Activated CD4-positive, CD25-positive, alpha-beta regulatory T cell treated with anti-CD3 and anti-CD28 coated beads, Interleukin-2, amount 50 U/mL, for 72 hours (primary cell): ENCODE data around the gene OMP.

Experiments
- DNase-seq: peaks from one replicate; pipeline ENCODE4 v3.0.0; 2021

Gene OMP

DNA sequence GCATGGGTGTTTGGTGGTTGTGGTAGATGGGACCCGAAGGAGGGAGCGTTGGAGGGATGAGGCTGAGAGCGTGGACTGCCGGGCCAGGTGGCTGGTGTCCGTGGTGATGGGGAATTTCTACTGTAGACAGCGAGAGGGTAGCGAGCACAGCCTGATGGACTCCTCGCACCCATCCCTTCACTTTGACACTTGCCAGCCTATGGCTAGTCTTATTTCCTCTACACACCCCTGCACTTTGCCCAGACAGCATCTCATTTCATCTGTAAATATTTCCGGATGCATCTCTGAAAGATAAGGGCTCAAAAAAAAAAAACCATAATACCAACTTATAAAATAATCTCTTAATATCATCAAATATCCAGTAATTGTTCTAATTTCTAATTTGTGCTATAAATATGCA, 5.8 kb downstream of the OMP start:
- DNase-seq = no peak

DNA sequence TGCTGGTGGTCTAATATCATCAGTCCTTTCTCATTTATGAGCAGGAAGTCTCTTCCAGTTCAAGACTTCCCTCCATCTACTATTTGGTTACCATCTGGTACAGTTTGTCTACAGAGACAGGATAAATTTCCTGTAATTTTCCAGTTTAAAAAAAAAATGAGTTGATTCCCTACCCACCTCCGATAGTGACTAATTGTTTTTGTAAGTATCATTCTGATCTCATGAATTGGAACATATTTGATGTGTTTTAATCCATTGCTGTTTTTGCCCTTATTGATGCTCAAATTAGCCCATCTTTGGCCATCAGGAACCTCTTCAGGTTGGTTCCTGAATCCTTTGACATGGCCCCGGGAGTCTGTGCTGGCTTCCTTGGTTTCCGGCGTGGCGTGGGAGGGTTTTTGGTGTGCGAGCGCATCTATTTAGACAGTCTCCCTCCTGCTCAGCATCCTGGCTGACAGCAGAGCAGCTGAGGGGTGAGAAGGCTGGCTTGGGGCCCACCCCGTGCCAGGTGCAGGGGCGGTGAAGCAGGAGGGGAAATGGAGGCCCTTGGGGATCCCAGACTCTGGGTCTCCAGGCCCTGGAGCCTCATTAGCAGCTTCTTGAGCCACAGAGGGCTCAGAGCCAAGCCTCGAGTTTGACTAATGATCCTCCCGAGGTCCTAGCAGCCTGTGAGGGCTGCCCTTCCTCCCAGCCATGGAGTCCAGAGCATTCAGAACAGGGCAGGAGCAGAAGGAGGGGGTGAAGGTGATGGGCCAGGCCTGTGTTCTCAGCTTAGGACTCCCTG, 6.8 kb downstream of the OMP start:
- no peak for DNase-seq

DNA sequence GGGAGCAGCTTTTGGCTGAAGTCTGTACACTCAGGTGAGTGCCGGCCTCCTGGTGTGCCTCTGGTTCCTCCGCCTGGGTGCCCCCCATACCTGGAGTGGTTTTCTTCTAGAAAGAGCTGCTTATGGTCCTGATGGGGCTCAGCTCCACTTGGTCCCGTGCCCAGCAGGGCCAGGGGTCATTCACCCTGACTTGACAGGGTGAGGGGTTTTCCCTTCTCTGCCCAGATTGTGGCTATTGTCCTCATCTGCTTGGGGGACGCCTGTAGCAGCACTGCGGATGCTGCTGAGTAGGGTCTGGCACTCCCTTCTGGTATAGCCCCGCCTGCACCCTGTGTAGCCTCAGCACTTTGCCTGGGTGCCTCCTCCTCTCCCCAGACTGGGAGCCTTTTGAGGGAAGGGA, 8.2 kb downstream of the OMP start:
- no peak for DNase-seq

DNA sequence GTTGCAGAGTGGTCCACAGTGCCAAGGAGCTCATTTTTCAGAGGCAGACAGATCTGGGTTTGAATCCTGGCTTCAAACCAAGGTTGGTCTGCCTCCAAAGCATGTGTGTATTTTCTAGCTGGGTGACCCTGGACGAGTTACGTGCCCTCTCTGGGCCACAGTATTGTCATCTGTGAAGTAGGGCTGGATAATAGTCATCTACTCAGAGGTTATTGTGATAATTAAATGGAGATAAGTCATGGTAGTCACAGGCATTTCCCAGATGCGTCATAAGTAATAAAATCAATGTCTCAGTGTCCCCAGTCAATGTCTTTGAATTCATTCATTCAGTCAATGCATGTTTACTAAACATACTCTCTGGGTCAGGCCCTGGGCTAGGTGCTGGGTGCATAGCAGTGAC, 8.6 kb downstream of the OMP start:
- DNase-seq = no peak

DNA sequence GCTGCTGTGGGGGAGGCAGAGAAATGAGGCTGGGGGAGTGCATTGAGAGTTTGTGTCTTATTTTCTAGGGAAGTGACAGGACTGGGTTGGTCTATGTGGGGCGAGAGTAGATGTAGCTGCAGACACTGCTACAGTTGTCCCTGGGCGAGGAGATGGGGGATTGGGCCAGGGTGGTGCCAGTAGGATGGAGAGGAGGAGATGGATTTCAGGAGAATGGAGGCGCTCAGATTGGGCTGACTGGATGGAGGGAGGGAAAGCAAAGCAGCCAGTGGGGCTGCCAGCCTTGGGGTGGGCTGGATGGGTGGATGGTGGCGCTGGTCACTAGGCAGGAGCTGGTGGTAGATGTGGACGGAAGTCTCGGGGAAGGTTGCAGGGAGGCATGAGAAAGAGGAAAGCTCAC, 9.3 kb downstream of the OMP start:
- no peak for DNase-seq

DNA sequence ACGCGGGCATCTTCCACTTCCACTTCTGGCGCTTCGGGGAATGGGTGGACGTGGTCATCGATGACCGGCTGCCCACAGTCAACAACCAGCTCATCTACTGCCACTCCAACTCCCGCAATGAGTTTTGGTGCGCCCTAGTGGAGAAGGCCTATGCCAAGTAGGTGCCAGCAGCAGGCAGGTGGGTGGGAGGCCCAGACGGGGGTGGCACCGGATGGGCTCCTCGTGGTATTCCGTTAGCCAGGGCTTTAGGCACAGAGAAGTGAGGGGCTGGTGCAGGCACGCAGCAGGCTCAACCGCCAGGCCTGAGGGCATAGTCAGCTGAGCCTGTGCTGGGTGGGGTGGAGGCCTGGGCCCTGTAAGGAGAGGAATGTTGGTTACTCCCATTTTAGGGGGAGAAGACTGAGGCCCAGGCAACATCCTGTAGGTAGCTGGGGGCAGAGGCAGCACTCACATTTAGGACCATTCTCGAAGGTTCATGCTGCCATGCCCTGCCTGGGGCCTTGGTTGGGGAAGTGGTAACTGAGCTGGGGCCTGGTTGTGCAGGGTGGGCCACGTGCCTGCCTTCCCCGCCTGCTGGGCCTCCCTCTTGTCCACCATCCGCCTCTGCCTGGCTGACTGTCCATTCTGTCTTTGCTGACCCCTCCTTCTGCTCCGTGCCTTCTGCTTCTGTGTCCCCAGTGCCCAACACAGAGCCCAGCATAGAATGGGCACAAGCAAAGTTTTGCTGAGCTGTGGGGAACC, 10.2 kb downstream of the OMP start:
- DNase-seq = no peak

DNA sequence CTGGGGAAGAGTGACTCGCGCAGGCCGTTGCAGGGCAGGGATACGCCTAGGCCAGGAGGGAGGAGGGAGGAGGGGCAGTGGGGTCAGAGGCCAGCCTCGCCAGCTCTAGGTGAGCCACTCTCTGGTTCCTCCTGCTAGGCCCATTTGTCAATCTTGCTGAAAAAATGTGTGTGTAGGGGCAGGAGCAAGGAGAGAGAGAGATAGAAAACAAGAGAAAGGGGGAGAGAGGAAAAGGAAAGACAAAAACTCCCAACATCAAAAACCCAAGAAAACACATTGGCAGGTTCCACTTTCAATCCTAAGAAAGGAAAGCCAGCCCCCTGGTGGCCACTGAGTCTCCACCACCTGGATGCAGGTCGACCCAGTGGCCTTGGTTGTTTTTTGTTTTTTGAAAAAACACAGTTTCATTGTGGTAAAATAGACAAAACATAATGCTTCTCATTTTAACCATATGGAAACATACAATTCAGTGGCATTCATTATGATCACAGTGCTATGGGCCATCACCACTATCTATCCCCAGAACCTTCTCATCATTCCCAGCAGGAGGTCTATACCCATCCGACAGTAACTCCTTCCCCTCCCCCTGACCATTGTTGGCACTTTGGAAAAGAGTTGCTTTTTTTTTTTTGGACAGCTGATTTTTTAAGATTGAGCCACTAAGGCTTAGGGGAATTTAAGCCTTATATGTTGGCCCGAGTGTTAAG, 10.9 kb downstream of the OMP start:
- DNase-seq = no peak

DNA sequence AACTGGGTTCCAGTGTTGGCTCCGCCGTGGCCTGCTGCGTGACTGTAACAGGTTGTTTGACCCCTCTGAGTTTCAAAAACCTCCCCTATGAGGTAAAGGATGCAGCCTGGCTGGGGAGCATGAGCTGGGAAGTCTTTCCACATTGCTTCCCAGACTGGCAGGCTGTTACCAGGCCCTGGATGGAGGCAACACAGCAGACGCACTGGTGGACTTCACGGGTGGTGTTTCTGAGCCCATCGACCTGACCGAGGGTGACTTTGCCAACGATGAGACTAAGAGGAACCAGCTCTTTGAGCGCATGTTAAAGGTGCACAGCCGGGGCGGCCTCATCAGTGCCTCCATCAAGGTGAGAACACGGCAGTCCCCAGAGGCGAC, 11.4 kb downstream of the OMP start:
- no peak for DNase-seq

DNA sequence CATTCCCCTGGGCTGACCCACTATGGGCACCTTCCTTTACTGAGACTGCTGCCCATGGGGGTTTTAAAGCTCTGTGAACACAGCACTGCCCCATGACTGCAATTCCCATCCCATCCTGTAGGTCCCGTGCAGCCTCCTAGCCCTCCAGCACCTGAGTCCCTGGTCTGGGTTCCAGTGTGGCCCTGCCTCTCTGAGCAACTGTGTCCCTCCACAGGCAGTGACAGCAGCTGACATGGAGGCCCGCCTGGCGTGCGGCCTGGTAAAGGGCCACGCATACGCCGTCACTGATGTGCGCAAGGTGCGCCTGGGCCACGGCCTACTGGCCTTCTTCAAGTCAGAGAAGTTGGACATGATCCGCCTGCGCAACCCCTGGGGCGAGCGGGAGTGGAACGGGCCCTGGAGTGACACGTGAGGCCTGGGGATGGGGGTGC, 12.6 kb downstream of the OMP start:
- no peak for DNase-seq

DNA sequence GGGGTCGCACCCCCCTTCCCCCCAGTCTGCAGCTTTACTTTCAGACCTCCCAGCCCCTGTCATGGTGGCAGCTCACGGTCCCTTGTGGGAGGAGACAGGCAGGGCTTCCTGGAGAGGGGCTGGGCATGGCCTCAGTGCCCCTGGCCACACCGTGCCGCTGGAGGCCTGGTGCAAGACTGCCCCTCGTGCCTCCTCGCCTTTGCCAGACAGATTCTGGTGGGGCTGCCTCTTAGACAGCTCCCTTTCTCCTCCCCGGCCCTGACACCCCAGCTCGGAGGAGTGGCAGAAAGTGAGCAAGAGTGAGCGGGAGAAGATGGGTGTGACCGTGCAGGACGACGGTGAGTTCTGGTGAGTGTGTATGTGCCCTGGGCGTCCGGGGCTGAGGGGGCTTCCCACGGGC, 13.3 kb downstream of the OMP start:
- no peak for DNase-seq

DNA sequence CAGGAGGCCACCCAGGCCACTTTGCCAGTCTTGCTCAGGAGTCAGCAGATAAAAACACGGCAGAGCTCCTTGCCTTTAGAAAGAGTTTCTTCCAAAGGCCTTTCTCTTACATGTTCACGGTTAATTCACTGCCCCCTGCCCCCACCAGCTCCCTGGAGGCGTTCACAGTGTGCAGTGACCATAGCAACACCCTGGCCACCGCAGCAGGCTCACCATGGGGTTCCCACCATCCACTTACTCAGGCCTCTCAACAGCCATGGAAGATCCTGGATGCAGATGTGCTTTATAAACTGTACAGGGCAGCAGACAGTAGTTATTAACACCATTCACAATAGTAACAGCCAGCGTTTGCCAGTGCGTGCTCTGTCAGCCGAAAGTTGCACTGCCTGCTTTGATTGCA, 14.9 kb downstream of the OMP start:
- no peak for DNase-seq

DNA sequence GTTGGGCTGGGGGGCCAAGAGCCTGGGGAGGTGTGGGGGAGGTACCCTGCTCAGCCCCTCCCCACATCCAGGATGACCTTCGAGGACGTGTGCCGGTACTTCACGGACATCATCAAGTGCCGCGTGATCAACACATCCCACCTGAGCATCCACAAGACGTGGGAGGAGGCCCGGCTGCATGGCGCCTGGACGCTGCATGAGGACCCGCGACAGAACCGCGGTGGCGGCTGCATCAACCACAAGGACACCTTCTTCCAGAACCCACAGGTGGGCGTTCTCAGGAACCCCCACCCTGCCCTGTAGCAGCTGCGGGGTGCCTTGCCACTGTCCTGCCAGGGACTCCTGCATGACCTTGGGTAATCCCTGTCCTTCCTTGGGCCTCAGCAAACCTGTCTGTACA, 15.4 kb downstream of the OMP start:
- no peak for DNase-seq

DNA sequence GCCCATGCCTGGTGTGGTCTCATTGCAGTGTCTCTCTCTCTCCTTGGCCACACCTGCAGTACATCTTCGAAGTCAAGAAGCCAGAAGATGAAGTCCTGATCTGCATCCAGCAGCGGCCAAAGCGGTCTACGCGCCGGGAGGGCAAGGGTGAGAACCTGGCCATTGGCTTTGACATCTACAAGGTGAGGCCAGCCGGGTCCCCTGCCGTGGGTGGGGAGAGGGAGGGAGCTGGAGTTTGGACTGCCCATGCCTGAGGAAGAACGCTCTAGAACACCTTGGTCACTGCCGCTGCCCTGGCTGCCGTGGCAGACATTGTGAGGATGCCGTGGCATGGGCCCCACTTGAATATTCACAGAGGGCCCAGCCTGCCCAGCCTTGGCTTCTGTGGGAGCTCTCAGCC, 16.3 kb downstream of the OMP start:
- no peak for DNase-seq

DNA sequence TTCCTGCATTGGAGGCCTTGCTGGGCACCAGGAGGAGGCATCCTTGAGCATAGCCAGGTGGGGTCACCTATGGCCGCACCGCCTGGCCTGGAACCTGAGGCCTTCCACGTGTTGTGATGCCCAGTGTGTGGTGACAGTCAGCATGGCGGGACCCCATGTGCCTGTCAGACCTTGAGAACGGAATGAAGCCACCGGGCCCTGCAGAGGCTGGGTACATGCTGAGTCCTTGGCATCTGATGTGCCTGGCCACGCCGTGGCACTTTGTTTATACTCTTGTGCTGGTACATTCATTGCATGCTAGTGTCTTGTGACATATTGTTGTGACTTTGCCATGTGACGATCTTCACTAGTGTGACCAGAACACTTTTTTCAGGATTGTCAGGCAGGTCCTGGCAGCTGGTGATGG, 16.9 kb downstream of the OMP start:
- no peak for DNase-seq

DNA sequence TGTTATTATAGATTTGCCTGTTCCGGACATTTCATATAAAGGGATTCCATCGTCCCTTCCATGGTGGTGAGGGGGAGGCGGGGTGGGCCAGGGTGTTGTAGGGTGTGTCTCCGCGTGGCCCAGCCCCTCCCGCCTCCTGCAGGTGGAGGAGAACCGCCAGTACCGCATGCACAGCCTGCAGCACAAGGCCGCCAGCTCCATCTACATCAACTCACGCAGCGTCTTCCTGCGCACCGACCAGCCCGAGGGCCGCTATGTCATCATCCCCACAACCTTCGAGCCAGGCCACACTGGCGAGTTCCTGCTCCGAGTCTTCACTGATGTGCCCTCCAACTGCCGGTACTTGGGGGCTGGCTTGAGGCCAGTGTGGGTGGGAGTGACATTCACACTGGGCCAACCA, 17.9 kb downstream of the OMP start:
- no peak for DNase-seq

DNA sequence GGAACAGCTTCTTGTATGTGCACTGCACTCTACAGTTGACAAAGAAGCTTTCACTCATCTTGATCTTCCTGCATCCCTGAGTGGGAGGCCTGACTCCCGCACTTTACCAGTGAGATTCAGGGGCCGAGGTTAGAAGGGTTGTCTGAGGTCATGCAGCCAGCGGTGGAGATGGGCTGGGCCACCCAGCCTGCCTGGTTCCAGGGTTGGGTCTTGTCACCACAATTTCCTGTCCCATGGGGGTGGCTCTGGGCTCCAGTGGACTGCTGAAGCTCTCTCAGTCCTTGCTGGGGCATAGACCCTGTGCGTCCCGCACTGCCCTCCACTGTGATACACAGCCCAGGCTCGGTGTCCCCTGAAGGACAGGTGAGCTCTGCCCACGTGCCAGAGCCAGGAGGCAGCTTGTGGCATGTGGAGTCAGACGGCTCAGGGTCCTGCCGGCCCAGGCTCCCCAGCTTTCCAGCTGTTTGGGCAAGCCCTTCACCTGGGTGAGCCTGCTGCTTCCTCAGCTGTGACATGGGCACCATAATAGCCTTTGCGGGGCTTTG, 18.5 kb downstream of the OMP start:
- no peak for DNase-seq

DNA sequence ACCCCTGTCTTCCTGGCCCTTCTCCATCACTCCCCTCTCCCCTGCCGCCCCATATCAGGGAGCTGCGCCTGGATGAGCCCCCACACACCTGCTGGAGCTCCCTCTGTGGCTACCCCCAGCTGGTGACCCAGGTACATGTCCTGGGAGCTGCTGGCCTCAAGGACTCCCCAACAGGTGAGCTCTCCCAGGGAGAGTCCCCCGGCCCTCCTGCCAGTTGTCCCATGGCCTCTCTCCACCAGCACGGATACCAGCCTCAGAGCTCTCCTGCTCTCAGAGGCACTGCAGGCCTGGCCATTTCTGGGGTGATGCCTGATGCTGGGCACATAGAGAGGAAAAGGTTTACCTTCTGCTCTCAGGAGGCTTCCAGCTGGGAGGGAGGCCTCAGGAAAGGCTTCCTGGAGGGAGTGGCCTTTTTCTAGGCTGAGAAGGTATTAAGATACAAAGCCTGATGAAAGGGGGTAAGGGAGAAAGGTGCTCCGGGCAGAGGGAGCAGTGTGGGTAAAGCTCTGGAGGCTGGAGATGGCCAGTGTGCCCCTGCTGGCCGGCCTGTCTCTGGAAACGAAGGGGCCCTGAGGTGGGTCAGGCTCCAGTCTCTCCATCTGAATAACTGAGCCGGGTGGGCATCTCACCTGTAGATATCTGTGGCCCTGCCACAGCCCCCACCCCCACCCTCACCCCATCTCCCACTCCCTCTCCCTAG, 19.4 kb downstream of the OMP start:
- DNase-seq = no peak

DNA sequence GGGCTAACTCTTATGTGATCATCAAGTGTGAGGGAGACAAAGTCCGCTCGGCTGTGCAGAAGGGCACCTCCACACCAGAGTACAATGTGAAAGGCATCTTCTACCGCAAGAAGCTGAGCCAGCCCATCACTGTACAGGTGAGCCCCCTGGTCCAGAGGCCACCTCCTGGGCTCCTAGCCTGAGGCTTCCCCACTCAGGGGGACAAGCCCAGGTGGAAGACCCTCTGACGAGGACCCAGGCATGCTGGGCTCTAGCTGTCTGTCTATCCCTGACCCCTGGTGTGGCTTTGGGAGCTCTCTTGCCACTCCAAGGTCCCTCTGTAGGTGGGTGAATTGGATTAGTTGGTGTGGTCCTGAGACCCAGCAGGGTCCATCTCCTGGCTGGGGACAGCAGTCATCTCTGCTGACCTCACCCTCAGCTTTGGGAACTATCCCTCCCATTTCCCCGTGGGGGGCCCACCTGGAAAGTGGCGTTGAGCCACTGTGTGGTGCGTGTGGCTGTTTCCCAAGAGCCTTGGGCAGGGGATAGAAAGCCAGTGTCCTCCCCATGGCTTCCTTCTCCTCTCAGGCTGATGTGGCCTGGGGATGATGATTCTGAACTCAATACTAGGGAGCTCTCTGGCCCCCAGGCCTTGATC, 20.1 kb downstream of the OMP start:
- DNase-seq = no peak

DNA sequence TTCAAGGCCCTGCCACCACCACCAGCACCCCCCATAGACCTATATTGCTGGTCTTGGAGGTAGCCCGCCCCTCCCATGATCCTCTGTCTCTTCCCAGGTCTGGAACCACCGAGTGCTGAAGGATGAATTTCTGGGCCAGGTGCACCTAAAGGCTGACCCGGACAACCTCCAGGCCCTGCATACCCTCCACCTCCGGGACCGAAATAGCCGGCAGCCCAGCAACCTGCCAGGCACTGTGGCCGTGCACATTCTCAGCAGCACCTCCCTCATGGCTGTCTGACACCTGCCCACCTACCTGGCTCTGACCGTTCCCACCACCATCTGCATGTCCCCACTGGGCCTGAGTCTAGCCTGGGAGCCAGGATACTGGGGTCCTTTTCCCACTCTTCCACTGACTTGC, 21.0 kb downstream of the OMP start:
- DNase-seq = no peak

DNA sequence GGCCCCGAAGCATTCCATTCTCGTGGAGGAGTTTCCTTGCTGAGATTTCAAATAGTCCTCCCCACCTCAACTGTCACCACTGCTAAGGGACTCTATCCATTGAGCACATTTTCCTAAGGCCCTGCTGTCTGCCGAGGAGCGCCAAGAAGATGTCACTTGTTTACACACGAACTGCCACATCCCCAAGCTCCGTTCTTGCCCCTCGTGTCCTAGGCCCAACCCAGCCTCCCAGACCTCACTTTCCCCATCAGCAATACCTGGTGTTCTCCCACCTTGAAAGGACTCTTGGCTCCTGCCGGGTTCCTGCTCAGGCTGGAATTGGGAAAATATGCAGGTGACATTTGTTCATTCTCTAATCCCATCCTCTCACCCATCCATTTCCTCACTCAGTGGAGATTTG, 21.4 kb downstream of the OMP start:
- no peak for DNase-seq

DNA sequence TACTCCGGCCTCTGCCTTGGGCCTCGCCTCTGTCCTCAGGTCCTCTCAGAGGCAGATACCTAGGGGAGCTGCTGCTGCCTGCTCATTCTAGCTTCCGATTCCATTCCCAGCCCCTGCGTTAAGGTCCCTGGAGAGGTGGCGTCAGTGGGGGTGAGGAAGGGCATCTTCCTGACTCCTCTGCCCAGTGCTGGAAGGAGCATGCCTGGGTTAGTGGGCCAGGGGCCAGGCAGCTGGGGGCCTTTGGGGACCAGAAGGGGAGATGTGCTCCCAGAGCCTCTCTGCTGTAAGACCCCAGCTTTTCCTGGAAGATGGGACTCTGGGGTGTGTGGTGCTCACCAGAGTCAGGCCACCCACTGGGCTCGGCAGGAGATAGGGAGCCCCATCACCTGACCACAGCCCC, 21.8 kb downstream of the OMP start:
- DNase-seq = no peak

DNA sequence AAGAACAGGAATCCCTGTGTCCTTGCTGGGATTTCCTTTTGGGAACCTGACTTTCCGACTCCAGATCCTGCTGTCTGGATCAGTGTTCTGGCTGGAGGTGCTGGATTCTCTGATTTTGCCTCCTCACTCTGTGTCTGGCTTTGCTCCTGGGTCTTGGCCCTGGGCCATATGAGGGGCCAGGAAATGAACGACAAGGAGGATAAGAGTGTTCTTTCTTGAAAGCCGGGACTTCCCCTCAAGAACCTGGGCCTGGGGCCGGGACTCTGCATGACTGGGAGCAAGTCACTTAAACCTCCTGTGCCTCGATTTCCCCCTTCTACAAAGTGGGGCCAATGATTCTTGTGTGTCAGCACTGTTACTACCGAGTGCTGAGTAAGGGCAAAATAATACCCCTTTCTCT, 22.6 kb downstream of the OMP start:
- no peak for DNase-seq

DNA sequence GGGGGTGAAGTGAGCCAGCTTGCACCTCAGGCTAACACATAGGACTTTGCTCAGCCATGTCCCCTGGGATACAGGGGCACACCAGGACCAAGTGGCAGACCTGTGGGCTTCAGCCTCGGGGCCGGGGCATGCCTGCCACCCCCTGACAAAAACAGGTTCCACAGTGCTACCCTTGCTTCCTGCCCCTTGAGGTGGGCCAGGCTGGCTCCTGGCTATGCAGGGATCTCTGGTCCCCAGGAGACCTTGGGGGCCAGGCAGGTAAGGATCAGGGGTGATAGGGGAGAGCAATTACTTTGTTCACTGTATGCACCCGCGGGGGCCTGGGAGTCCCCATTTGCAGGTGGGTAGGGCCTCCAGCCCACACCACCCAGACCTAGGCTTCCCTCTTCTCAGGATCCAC, 23.1 kb downstream of the OMP start:
- no peak for DNase-seq
